ENCODE measurements around the gene IL11. TPM values are rescaled to one million over a fixed set of nuclear protein-coding genes. Genes with fewer than 3 reads are reported as not detected.

The IL11 gene
- total RNA-seq, 1 experiment from 2014 or later = 1.8 TPM

- Mint-ChIP-seq H3K36me3 (peaks cover 41% of the 10 kb centered on the region), H3K4me1 (peaks cover 64% of the 10 kb centered on the region), H3K4me3 (no peak overlapping the region), H3K27me3 (ENCODE audit: low read depth) (no peaks in the 10 kb centered on the region), H3K9me3 (no peaks in the 10 kb centered on the region), H3K27ac (peak overlapping the region; percentile 82)
- CTCF ChIA-PET = interaction anchor here (0.6 to 2.1 kb wide), 7 partner anchors 9 to 244 kb away, joined by 3 to 8 read pairs (median 4); partner anchors contain the start of gene ZNF784
- no peak for TF ChIP-seq ATF3 (CRISPR knock-in tag; conservative IDR thresholded peaks at IDR 0.05)
- TF ChIP-seq RELA (CRISPR knock-in tag; IDR thresholded peaks at IDR 0.05; ENCODE audit: borderline replicate concordance) = no peak
- no peak for TF ChIP-seq USF1 (CRISPR knock-in tag; IDR thresholded peaks at IDR 0.05)
- TF ChIP-seq ERG (CRISPR knock-in tag; IDR thresholded peaks at IDR 0.05) = no peak
- peak; percentile 77; the same call in 1 of the 2 replicates for TF ChIP-seq PRRX2 (CRISPR knock-in tag; IDR thresholded peaks at IDR 0.05)
- no peak for TF ChIP-seq NR1H2 (CRISPR knock-in tag; IDR thresholded peaks at IDR 0.05)
- TF ChIP-seq TEAD4 (CRISPR knock-in tag; IDR thresholded peaks at IDR 0.05) = no peak
- 0 out of 2 replicates have a peak, but pooled peaks have one; percentile 32 for TF ChIP-seq ZNF671 (CRISPR knock-in tag; IDR thresholded peaks at IDR 0.05)
- no peak for TF ChIP-seq CREM (CRISPR knock-in tag; IDR thresholded peaks at IDR 0.05)
- no peak for TF ChIP-seq ZNF396 (CRISPR knock-in tag; IDR thresholded peaks at IDR 0.05; ENCODE audit: borderline replicate concordance)
- TF ChIP-seq E2F5 (CRISPR knock-in tag; IDR thresholded peaks at IDR 0.05) = no peak
- TF ChIP-seq SMAD3 (CRISPR knock-in tag; IDR thresholded peaks at IDR 0.05; ENCODE audit: borderline replicate concordance) = no peak
- no peak for TF ChIP-seq SMAD4 (CRISPR knock-in tag; IDR thresholded peaks at IDR 0.05)
- TF ChIP-seq ZNF423 (CRISPR knock-in tag; IDR thresholded peaks at IDR 0.05) = peak; percentile 91
- TF ChIP-seq MYBL2 (CRISPR knock-in tag; IDR thresholded peaks at IDR 0.05) = no peak
- no peak for TF ChIP-seq ZNF425 (CRISPR knock-in tag; conservative IDR thresholded peaks at IDR 0.05)
- no peak for TF ChIP-seq ARID4B (CRISPR knock-in tag; IDR thresholded peaks at IDR 0.05; ENCODE audit: borderline replicate concordance)
- TF ChIP-seq PREB (CRISPR knock-in tag; IDR thresholded peaks at IDR 0.05; ENCODE audit: borderline replicate concordance) = no peak
- no peak for TF ChIP-seq ZNF232 (CRISPR knock-in tag; IDR thresholded peaks at IDR 0.05)
- no peak for TF ChIP-seq OVOL2 (CRISPR knock-in tag; IDR thresholded peaks at IDR 0.05; ENCODE audit: borderline replicate concordance)
- no peak for TF ChIP-seq MXD4 (CRISPR knock-in tag; IDR thresholded peaks at IDR 0.05; ENCODE audit: borderline replicate concordance)
- no peak for ATAC-seq
- no peak for DNase-seq (ENCODE audit: low spot score)
- POLR2A ChIA-PET = interaction anchor here (1.3 to 2.3 kb wide), 2 partner anchors 10 to 17 kb away, joined by 5 to 6 read pairs; partner anchors contain the start of gene UBE2S
Observed at GRCh38 chr19:55390461-55390880, 20.2 kb upstream of the IL11 start.

All from WTC11 (cell line).